Measurements from ENCODE around the gene CDK5R2. TPM values are rescaled to one million over a fixed set of nuclear protein-coding genes. Genes with fewer than 3 reads are reported as not detected.
"Not testable (repeated sequence)": the region's sequence is repeated elsewhere in the genome, so short reads cannot be mapped to it uniquely, and the experiment has no call there.

CDK5R2 gene
- total RNA-seq, 1 donor from 2014 or later = not detected

DNA sequence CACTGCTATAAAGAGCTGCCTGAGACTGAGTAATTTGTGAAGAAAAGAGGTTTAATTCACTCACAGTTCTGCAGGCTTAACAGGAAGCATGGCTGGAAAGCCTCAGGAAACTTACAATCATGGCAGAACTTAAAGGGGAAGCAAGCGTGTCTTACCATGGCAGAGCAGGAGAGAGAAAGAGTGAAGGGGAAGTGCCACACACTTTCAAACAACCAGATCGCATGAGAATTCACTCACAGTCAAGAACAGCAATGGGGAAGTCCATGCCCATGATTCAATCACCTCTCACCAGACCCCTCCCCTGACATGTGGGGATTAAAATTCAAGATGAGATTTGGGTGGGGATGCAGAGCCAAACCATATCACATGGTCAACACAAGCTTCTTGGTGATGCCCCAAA, 34.7 kb upstream of the CDK5R2 start:
- H3K9me3 ChIP-seq (ENCODE audit: low read depth) = no peaks in the 10 kb centered on the region
- H4K20me1 ChIP-seq (ENCODE audit: low read depth) = no peaks in the 10 kb centered on the region
- DNase-seq (ENCODE audit: low spot score) = no peak
- Mint-ChIP-seq H3K27me3 (ENCODE audit: insufficient read depth, low read depth) (peaks cover 7% of the 10 kb centered on the region), H3K9me3 (peaks cover 17% of the 10 kb centered on the region), H3K4me1 (no peaks in the 10 kb centered on the region), H3K27ac (no peak overlapping the region), H3K4me3 (no peak overlapping the region), H3K36me3 (peaks cover 12% of the 10 kb centered on the region)
- TF ChIP-seq EZH2phosphoT487 (IDR thresholded peaks at IDR 0.05) = no peak
- TF ChIP-seq, protein P1, sequence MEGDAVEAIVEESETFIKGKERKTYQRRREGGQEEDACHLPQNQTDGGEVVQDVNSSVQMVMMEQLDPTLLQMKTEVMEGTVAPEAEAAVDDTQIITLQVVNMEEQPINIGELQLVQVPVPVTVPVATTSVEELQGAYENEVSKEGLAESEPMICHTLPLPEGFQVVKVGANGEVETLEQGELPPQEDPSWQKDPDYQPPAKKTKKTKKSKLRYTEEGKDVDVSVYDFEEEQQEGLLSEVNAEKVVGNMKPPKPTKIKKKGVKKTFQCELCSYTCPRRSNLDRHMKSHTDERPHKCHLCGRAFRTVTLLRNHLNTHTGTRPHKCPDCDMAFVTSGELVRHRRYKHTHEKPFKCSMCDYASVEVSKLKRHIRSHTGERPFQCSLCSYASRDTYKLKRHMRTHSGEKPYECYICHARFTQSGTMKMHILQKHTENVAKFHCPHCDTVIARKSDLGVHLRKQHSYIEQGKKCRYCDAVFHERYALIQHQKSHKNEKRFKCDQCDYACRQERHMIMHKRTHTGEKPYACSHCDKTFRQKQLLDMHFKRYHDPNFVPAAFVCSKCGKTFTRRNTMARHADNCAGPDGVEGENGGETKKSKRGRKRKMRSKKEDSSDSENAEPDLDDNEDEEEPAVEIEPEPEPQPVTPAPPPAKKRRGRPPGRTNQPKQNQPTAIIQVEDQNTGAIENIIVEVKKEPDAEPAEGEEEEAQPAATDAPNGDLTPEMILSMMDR (IDR thresholded peaks at IDR 0.05) = no peak
- TF ChIP-seq EZH2 (IDR thresholded peaks at IDR 0.05) = no peak
- H3K9ac ChIP-seq = no peak overlapping the region
- H3K36me3 ChIP-seq = no peaks in the 10 kb centered on the region
- no peak overlapping the region for H2AFZ ChIP-seq (replicated peaks)
- H3K27me3 ChIP-seq = no peaks in the 10 kb centered on the region
- no peak overlapping the region for H3K27ac ChIP-seq
- H3K4me1 ChIP-seq = no peaks in the 10 kb centered on the region
- H3K79me2 ChIP-seq (ENCODE audit: low read depth) = no peaks in the 10 kb centered on the region
- H3F3A ChIP-seq (ENCODE audit: low read depth) = no peaks in the 10 kb centered on the region
- H3K4me3 ChIP-seq = no peak overlapping the region
- H3K4me2 ChIP-seq = no peak overlapping the region

DNA sequence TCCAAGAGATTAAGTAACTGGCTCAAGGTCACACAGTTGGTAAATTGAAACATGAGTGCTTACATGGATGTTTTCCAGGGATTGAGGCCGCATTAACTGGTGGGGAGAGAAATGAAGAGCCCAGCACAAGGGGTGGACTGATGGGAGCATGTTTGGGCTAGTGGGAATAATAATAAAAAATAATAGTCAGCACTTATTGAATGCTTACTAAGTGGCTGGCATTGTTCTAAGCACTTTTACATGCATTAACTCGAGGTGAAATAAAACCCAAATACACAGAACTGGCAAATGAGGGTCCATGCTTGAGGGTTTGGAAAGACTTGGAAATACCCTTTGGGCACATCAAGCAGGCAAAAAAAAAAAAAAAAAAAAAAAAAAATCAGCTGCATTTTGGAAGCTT, 34.0 kb upstream of the CDK5R2 start:
- Histone ChIP-seq H3K9ac (no peak overlapping the region), H3K9me3 (ENCODE audit: low read depth) (no peaks in the 10 kb centered on the region), H3K4me1 (no peaks in the 10 kb centered on the region), H3K27me3 (no peaks in the 10 kb centered on the region), H3F3A (ENCODE audit: low read depth) (no peaks in the 10 kb centered on the region), H3K27ac (no peak overlapping the region), H3K4me3 (no peak overlapping the region), H3K36me3 (no peaks in the 10 kb centered on the region), H3K4me2 (no peak overlapping the region), H4K20me1 (ENCODE audit: low read depth) (no peaks in the 10 kb centered on the region), H3K79me2 (ENCODE audit: low read depth) (no peaks in the 10 kb centered on the region), H2AFZ (replicated peaks) (no peak overlapping the region)
- peaks cover 24% of the 10 kb centered on the region for H3K9me3 Mint-ChIP-seq
- no peak for DNase-seq (ENCODE audit: low spot score)
- no peaks in the 10 kb centered on the region for H3K4me1 Mint-ChIP-seq
- TF ChIP-seq EZH2phosphoT487 (IDR thresholded peaks at IDR 0.05) = no peak
- TF ChIP-seq, protein P1 (IDR thresholded peaks at IDR 0.05) = no peak
- no peak overlapping the region for H3K4me3 Mint-ChIP-seq
- H3K36me3 Mint-ChIP-seq = peaks cover 12% of the 10 kb centered on the region
- peaks cover 7% of the 10 kb centered on the region for H3K27me3 Mint-ChIP-seq (ENCODE audit: insufficient read depth, low read depth)
- H3K27ac Mint-ChIP-seq = no peak overlapping the region

DNA sequence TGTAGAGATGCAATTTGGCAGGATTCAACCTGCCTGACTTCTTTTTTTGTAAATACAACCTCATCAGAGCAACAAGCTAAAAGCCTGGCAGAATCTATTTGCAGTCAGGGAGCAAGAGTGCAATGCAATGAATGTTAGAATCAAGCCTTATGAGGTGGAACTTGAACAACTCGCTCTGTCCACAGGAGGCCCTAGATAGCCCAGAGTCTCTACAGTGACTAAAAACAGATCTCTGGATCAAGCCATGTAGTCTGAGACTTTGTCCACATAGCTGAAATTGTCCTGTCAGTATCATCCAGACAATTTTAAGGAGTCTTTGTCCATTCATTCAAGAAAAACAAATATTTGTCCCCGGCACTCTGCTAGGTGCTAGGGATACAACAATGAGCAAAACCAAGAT, 32.0 kb upstream of the CDK5R2 start:
- Mint-ChIP-seq H3K27me3 (ENCODE audit: insufficient read depth, low read depth) (peaks cover 2% of the 10 kb centered on the region), H3K4me3 (no peak overlapping the region), H3K27ac (no peak overlapping the region), H3K36me3 (peaks cover 8% of the 10 kb centered on the region), H3K9me3 (peaks cover 24% of the 10 kb centered on the region), H3K4me1 (no peaks in the 10 kb centered on the region)
- no peaks in the 10 kb centered on the region for H3K36me3 ChIP-seq
- H3F3A ChIP-seq (ENCODE audit: low read depth) = no peaks in the 10 kb centered on the region
- H3K27me3 ChIP-seq = no peaks in the 10 kb centered on the region
- H4K20me1 ChIP-seq (ENCODE audit: low read depth) = no peaks in the 10 kb centered on the region
- TF ChIP-seq EZH2 (IDR thresholded peaks at IDR 0.05) = no peak
- no peak for TF ChIP-seq EZH2phosphoT487 (IDR thresholded peaks at IDR 0.05)
- H2AFZ ChIP-seq (replicated peaks) = no peak overlapping the region
- DNase-seq (ENCODE audit: low spot score) = no peak
- H3K79me2 ChIP-seq (ENCODE audit: low read depth) = no peaks in the 10 kb centered on the region
- H3K4me2 ChIP-seq = no peak overlapping the region
- no peaks in the 10 kb centered on the region for H3K4me1 ChIP-seq
- H3K4me3 ChIP-seq = no peak overlapping the region
- H3K27ac ChIP-seq = no peak overlapping the region
- no peaks in the 10 kb centered on the region for H3K9me3 ChIP-seq (ENCODE audit: low read depth)
- no peak overlapping the region for H3K9ac ChIP-seq

DNA sequence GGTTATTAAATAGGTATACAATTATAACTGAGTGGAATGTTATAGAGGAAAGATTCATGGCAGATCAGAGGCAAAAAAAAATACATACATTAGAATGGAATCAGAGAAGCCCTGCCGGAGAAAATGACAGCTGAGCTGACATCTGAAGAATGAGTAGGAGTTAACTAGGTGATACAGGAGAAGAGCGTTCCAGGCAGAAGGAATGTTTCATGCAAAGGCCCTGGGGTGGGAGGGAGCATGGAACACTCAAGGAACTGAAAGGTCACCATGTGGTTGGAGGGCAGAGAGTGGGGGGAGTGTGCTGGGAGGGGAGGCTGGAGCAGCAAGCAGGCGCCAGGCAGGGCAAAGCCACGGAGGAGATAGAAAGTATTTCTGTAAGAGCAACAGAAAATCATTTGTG, 31.6 kb upstream of the CDK5R2 start:
- Histone ChIP-seq H3K79me2 (ENCODE audit: low read depth) (no peaks in the 10 kb centered on the region), H2AFZ (replicated peaks) (no peak overlapping the region), H3F3A (ENCODE audit: low read depth) (no peaks in the 10 kb centered on the region), H3K4me3 (no peak overlapping the region), H3K36me3 (no peaks in the 10 kb centered on the region), H3K9ac (no peak overlapping the region), H4K20me1 (ENCODE audit: low read depth) (no peaks in the 10 kb centered on the region), H3K4me2 (no peak overlapping the region), H3K4me1 (no peaks in the 10 kb centered on the region), H3K9me3 (ENCODE audit: low read depth) (no peaks in the 10 kb centered on the region), H3K27ac (no peak overlapping the region), H3K27me3 (no peaks in the 10 kb centered on the region)
- DNase-seq (ENCODE audit: low spot score) = no peak
- H3K4me3 Mint-ChIP-seq = no peak overlapping the region
- peaks cover 20% of the 10 kb centered on the region for H3K9me3 Mint-ChIP-seq
- peaks cover 2% of the 10 kb centered on the region for H3K27me3 Mint-ChIP-seq (ENCODE audit: insufficient read depth, low read depth)
- H3K4me1 Mint-ChIP-seq = no peaks in the 10 kb centered on the region
- TF ChIP-seq EZH2 (IDR thresholded peaks at IDR 0.05) = no peak
- TF ChIP-seq EZH2phosphoT487 (IDR thresholded peaks at IDR 0.05) = no peak
- TF ChIP-seq, protein P1 (IDR thresholded peaks at IDR 0.05) = no peak
- no peak overlapping the region for H3K27ac Mint-ChIP-seq
- peaks cover 6% of the 10 kb centered on the region for H3K36me3 Mint-ChIP-seq

DNA sequence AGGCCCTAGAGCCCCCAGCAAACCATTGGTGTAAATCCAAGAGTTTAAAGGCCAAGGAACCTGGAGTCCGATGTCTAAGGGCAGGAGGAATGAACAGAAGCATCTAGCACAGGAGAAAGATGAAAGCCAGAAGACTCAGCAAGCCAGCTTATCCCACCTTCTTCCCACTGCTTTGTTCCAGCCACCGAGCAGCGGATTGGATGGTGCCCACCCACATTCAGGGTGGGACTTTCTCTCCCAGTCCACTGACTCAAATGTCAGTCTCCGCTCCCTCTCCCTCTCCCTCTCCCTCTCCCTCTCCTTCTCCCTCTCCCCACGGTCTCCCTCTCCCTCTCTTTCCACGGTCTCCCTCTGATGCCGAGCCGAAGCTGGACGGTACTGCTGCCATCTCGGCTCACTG, 29.0 kb upstream of the CDK5R2 start:
- not testable (repeated sequence) for H3K27ac ChIP-seq; H3K27me3 Mint-ChIP-seq (ENCODE audit: insufficient read depth, low read depth); H3K36me3 ChIP-seq; H3K9ac ChIP-seq; H3K79me2 ChIP-seq (ENCODE audit: low read depth); H3K4me2 ChIP-seq; H2AFZ ChIP-seq (replicated peaks); H3K4me1 Mint-ChIP-seq; H3K27ac Mint-ChIP-seq; DNase-seq (ENCODE audit: low spot score); H3K4me1 ChIP-seq; H3K4me3 ChIP-seq; H3K4me3 Mint-ChIP-seq; H4K20me1 ChIP-seq (ENCODE audit: low read depth); H3F3A ChIP-seq (ENCODE audit: low read depth); H3K9me3 ChIP-seq (ENCODE audit: low read depth); H3K36me3 Mint-ChIP-seq
- H3K27me3 ChIP-seq = peaks cover 24% of the 10 kb centered on the region
- peaks cover 14% of the 10 kb centered on the region for H3K9me3 Mint-ChIP-seq

DNA sequence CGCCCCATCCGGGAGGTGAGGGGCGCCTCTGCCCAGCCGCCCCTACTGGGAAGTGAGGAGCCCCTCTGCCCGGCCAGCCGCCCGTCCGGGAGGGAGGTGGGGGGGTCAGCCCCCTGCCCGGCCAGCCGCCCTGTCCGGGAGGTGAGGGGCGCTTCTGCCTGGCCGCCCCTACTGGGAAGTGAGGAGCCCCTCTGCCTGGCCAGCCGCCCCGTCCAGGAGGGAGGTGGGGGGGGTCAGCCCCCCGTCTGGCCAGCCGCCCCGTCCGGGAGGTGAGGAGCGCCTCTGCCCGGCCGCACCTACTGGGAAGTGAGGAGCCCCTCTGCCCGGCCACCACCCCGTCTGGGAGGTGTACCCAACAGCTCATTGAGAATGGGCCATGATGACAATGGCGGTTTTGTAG, 27.7 kb upstream of the CDK5R2 start:
- not testable (repeated sequence) for H3K27ac ChIP-seq; H3F3A ChIP-seq (ENCODE audit: low read depth); H3K9me3 ChIP-seq (ENCODE audit: low read depth); H3K4me2 ChIP-seq; H3K4me1 ChIP-seq; H3K9ac ChIP-seq; H2AFZ ChIP-seq (replicated peaks); H3K27me3 Mint-ChIP-seq (ENCODE audit: insufficient read depth, low read depth); H3K4me3 Mint-ChIP-seq; H3K36me3 Mint-ChIP-seq; DNase-seq (ENCODE audit: low spot score); H3K4me1 Mint-ChIP-seq; H3K4me3 ChIP-seq; H4K20me1 ChIP-seq (ENCODE audit: low read depth); H3K36me3 ChIP-seq; H3K79me2 ChIP-seq (ENCODE audit: low read depth); H3K27ac Mint-ChIP-seq
- H3K27me3 ChIP-seq = peaks cover 36% of the 10 kb centered on the region
- H3K9me3 Mint-ChIP-seq = peaks cover 14% of the 10 kb centered on the region

Data from neural progenitor cell (in vitro differentiated cells).